ENCODE results near the gene RAMP3. TPM values are rescaled to one million over a fixed set of nuclear protein-coding genes. Genes with fewer than 3 reads are reported as not detected.

Gene RAMP3
- total and polyA plus RNA-seq, 7 donors: 2.5 to 57.8 (median 26.0) TPM

DNA sequence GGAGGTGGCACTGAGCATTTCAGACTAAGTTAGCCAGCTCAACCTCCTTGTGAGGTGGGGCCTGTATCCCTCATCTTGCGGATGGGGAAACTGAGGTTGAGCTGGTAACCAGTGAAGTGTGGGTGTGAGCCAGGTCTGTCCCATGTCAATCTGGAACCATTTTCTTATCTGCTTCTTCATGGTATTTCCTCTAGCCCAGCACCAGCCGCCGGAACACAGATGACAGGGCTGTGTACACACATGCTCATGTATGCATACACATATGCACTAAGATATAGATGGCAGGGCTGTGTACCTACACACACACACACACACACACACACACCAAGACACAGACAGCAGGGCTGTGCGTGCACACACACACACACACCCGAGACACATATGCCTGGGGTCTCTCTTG lies 18.5 kb downstream of the RAMP3 start:
- no peak overlapping the region for H3K27ac ChIP-seq
- intact Hi-C loops (cut with DNase I): no loop called here
- 88 to 91% methylated on average over 5 of the region's 5 CpGs for WGBS, 2 donors
- H3K9me3 ChIP-seq: no peaks in the 10 kb centered on the region
- TF ChIP-seq EP300 (IDR thresholded peaks at IDR 0.05) (no peak), POLR2AphosphoS5 (IDR thresholded peaks at IDR 0.05) (no peak), POLR2A (IDR thresholded peaks at IDR 0.05) (no peak)
- TF ChIP-seq, protein P1, sequence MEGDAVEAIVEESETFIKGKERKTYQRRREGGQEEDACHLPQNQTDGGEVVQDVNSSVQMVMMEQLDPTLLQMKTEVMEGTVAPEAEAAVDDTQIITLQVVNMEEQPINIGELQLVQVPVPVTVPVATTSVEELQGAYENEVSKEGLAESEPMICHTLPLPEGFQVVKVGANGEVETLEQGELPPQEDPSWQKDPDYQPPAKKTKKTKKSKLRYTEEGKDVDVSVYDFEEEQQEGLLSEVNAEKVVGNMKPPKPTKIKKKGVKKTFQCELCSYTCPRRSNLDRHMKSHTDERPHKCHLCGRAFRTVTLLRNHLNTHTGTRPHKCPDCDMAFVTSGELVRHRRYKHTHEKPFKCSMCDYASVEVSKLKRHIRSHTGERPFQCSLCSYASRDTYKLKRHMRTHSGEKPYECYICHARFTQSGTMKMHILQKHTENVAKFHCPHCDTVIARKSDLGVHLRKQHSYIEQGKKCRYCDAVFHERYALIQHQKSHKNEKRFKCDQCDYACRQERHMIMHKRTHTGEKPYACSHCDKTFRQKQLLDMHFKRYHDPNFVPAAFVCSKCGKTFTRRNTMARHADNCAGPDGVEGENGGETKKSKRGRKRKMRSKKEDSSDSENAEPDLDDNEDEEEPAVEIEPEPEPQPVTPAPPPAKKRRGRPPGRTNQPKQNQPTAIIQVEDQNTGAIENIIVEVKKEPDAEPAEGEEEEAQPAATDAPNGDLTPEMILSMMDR (IDR thresholded peaks at IDR 0.05): no peak
- no peaks in the 10 kb centered on the region for H3K36me3 ChIP-seq
- no peak overlapping the region for H3K4me3 ChIP-seq
- peak; percentile 46 for DNase-seq
- H3K4me1 ChIP-seq: no peaks in the 10 kb centered on the region
- no peaks in the 10 kb centered on the region for H3K27me3 ChIP-seq

- Histone ChIP-seq H3K4me1 (no peaks in the 10 kb centered on the region), H3K27ac (no peak overlapping the region), H3K4me3 (no peak overlapping the region), H3K9me3 (no peaks in the 10 kb centered on the region), H3K36me3 (no peaks in the 10 kb centered on the region), H3K27me3 (no peaks in the 10 kb centered on the region)
- peak; percentile 52 for DNase-seq
- 74 to 79% methylated on average over 19 of the region's 19 CpGs for WGBS, 2 donors
- TF ChIP-seq POLR2AphosphoS5 (IDR thresholded peaks at IDR 0.05) (no peak), POLR2A (IDR thresholded peaks at IDR 0.05) (no peak), EP300 (IDR thresholded peaks at IDR 0.05) (no peak)
- TF ChIP-seq, protein P1 (IDR thresholded peaks at IDR 0.05): no peak
- intact Hi-C loops (cut with DNase I): no loop called here
These were observed 19.5 kb downstream of the RAMP3 start for GRCh38 chr7:45176886-45177731.

- TF ChIP-seq EP300 (IDR thresholded peaks at IDR 0.05): no peak
- TF ChIP-seq POLR2A (IDR thresholded peaks at IDR 0.05): no peak
- TF ChIP-seq, protein P1 (IDR thresholded peaks at IDR 0.05): no peak
- no peak for TF ChIP-seq POLR2AphosphoS5 (IDR thresholded peaks at IDR 0.05)
- intact Hi-C loops (cut with DNase I): no loop called here
- Histone ChIP-seq H3K9me3 (no peaks in the 10 kb centered on the region), H3K36me3 (no peaks in the 10 kb centered on the region), H3K4me1 (no peaks in the 10 kb centered on the region), H3K27ac (no peak overlapping the region), H3K4me3 (no peak overlapping the region), H3K27me3 (no peaks in the 10 kb centered on the region)
- WGBS, 2 donors: 52 to 86% methylated on average over 3 of the region's 3 CpGs
- peak; percentile 37 for DNase-seq
These were observed 20.2 kb downstream of the RAMP3 start for GRCh38 chr7:45177801-45178200.

DNA sequence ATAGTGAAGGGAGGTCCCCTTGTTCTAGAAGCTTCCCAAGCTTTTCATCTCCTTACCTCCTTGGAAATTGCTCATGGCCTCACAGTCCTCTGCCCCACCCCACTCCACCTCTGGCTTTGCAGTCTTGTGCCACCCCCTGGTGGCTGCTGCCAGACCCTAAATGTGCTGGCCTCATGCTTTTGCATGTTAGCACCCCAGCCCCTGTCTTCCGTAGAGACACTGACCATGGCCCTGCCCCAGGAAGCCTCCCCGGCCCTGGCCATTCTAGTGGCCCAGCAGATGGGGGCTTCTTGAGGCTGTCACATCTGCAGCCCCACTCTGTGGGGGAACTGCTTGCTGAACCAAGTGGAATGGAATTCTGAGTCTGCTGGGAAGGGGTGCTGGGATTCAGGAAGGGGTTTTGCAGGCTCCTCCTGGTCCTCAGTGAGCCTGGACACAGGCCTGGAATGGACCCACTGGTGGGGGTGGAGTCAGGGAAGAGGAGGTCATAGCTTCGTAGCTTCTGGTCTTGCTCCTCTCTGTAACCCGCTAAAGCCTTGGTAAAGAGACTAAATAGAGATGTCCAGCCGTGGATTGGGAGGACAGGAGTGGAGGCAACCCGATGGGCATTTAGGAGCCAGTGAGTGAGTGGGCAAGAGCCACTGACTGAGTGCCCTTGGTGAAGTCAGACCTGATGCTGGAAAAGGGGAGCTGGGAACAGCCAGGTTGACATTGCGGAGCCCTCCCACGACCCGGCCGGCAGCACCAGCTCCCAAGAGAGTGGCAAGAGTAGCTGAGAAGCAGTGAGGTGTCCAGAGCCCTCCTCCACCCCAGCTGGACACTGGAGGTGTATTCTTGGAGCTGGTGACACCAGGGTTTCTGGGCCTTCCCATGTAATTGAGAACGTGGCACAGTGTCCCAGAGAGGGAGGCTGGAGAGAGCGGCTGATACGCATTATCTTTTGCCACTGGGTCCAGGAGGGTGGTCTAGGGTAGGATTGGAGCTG lies 20.9 kb downstream of the RAMP3 start:
- peak; percentile 51 for DNase-seq

More for the DNA sequence above, 20.9 kb downstream of the RAMP3 start:
- H3K4me3 ChIP-seq: no peak overlapping the region
- no peak overlapping the region for H3K27ac ChIP-seq
- intact Hi-C loops (cut with DNase I): no loop called here
- H3K4me1 ChIP-seq: no peaks in the 10 kb centered on the region
- 60 to 73% methylated on average over 13 of the region's 13 CpGs for WGBS, 2 donors
- TF ChIP-seq POLR2AphosphoS5 (IDR thresholded peaks at IDR 0.05) (no peak), EP300 (IDR thresholded peaks at IDR 0.05) (no peak), POLR2A (IDR thresholded peaks at IDR 0.05) (no peak)
- TF ChIP-seq, protein P1 (IDR thresholded peaks at IDR 0.05): no peak
- no peaks in the 10 kb centered on the region for H3K9me3 ChIP-seq
- no peaks in the 10 kb centered on the region for H3K27me3 ChIP-seq
- H3K36me3 ChIP-seq: no peaks in the 10 kb centered on the region
